GM12873 (cell line): ENCODE results near the gene SLC4A1AP.

ENCODE experiments used
- CTCF ChIP-seq: IDR thresholded peaks from 2 replicates; pipeline ENCODE4 v1.5.1; 2012; ENCODE audit warnings: low read depth, mild to moderate bottlenecking, moderate library complexity, low read length, control low read depth; ENCODE audit not compliant: insufficient read depth; ENCODE audit errors: missing control alignments

Gene SLC4A1AP

DNA sequence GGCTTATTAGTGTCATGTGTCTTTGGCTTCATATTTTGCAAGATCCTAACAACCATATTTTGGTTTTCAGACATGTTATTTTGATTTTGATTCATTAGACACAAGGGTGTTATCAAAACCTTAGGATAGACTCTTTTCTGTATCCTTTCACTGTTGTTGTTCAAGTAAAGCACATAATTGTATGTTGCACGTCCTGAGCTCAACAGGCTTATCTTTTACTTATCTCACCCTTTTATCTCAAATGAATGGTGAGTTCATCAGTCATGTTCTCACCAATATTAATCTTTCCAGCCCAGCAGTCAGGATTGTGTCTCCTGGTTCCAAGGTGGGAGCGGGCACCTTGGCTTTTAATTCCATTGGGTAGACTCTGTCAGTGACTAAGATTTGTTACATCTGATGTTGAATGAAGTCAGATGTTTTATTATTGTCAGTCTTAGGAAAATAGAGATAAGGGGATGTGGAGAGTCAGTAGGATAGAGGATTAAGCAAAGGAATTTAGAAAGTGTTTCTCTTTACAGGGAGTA is 22.9 kb upstream of the SLC4A1AP start:
- TF ChIP-seq CTCF: no peak

DNA sequence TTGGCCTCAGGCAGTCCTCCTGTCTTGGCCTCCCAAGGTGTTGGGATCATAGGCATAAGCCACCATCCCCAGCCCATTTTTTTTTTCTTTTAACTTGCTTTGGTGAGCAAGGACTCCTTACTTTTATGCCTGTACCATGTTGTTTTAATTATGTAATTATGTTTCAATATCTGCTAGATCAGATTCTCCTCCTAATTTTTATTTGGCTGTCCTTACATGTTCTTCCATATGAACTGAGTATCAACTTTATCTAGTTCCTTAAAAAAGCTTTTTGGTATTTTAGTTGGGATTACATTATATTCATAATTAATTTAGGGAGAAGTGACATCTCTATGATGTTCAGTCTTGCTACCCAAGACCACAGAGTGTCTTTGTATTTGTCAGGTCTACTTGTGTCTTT is 18.5 kb upstream of the SLC4A1AP start:
- TF ChIP-seq CTCF: no peak

DNA sequence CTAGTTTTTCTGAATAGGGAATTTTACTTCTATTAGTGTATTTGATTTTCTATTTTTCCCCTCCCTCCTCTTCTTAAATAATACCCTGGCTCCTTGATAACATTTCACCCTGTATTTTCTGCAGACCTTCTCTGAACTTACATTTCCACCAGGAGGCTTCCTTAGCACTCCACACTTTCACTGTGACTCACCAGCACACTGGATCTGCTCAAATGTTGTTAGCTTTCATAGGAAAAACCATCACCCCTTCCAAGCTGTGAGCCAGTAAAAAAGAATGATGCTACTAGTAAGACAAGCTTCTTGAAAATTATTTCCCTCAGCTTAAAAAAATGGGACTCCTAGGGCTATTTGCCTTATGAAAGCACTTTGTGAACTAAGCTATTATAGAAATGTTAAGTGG is 16.4 kb upstream of the SLC4A1AP start:
- no peak for TF ChIP-seq CTCF

- TF ChIP-seq CTCF: no peak
These were observed 16.0 kb upstream of the SLC4A1AP start for GRCh38 chr2:27647737-27648136.

DNA sequence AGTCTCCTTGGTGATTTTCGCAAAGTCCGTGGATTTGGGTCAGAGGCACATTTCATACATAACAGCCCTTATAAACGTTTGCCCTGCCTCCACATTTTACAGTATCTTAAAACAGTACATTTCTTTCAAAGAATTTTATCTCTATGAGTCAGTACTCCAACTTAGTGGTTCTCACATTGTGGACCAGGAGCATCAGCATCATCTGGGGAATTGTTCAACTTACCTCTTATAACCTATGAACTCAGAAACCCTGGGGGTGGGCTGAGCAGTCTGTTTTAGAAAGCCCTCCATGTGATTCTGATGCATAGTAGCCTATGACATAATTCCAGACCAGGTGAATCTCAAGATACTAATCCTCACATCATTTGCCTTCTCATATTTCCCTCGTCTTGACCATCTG is 12.6 kb upstream of the SLC4A1AP start:
- no peak for TF ChIP-seq CTCF

- TF ChIP-seq CTCF: no peak
These were observed 11.3 kb upstream of the SLC4A1AP start for GRCh38 chr2:27652341-27652740.

DNA sequence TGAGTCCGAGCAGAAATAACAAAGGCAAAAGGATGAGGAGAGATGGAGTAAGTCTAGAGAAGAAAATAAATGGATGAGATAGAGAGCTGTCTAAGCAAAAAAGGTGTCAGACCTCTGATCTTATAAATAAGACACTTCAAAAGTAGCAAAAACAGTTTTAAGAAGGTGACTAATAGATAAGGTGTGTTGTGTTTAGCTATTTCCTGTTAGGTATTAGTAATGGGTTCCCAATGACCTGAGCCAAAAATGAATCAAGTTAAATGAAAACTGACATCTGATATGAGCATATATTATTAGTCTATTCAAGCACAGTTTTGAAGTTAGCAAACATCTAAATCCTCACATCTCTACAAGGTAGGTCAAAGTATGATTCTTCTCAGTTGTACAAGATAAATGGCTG is 10.9 kb upstream of the SLC4A1AP start:
- no peak for TF ChIP-seq CTCF

DNA sequence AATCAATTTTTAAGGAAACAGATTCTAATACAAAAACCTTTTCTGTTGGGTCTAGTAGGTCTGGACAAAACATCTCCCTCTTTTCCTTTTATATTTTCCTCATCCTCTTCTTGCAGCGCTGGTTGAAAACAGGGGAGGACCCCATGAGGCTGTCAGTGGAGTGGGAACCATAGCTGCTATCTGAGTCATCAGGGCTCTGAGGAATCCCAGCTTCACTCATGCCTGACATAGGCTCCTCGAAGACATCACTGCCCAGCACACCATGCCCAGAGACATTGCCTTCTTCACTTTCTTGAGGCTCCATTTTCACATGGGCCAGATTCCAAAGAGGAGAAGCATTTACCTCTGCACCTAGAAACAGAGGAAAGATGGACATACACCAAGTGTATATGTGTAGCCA is 10.3 kb upstream of the SLC4A1AP start:
- TF ChIP-seq CTCF: no peak
